ENCODE data around the gene CALHM5. TPM values are rescaled to one million over a fixed set of nuclear protein-coding genes. Genes with fewer than 3 reads are reported as not detected.

Gene CALHM5
- total RNA-seq, 4 donors from 2014 or later, result 0.48 to 6.0 (median 1.4) TPM

DNA sequence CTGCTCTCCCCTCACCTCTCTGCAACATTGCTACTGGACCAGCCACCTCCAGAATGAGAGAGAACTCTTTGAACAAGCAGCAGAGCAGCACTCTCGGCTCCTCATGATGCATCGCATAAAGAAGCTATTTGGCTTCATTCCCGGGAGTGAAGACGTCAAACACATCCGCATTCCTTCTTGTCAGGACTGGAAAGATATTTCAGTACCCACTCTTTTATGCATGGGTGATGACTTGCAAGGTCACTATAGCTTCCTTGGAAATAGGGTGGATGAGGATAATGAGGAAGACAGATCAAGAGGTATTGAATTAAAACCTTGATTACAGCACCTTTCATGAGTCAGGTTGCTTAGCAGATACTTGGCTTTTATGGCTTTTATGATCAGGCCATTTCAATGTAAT, 46.5 kb downstream of the CALHM5 start:
- no peak for DNase-seq (ENCODE audit: low spot score)
- TF ChIP-seq, protein P1, sequence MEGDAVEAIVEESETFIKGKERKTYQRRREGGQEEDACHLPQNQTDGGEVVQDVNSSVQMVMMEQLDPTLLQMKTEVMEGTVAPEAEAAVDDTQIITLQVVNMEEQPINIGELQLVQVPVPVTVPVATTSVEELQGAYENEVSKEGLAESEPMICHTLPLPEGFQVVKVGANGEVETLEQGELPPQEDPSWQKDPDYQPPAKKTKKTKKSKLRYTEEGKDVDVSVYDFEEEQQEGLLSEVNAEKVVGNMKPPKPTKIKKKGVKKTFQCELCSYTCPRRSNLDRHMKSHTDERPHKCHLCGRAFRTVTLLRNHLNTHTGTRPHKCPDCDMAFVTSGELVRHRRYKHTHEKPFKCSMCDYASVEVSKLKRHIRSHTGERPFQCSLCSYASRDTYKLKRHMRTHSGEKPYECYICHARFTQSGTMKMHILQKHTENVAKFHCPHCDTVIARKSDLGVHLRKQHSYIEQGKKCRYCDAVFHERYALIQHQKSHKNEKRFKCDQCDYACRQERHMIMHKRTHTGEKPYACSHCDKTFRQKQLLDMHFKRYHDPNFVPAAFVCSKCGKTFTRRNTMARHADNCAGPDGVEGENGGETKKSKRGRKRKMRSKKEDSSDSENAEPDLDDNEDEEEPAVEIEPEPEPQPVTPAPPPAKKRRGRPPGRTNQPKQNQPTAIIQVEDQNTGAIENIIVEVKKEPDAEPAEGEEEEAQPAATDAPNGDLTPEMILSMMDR (IDR thresholded peaks at IDR 0.05), result no peak
- ATAC-seq (ENCODE audit: low FRiP score), result peak; percentile 71

- DNase-seq (ENCODE audit: low spot score), result no peak
- TF ChIP-seq, protein P1 (IDR thresholded peaks at IDR 0.05), result no peak
- no peak for ATAC-seq (ENCODE audit: low FRiP score)
These were observed 48.7 kb downstream of the CALHM5 start for GRCh38 chr6:116560130-116560529.

GRCh38 chr6:116561377-116562018, 50.1 kb downstream of the CALHM5 start:
- TF ChIP-seq, protein P1 (IDR thresholded peaks at IDR 0.05), result peak in 2 of 3 donors; percentile 46 to 76
- ATAC-seq (ENCODE audit: low FRiP score) (peak; percentile 52), DNase-seq (ENCODE audit: low spot score) (peak; percentile 82)

GRCh38 chr6:116562019-116562403, 50.6 kb downstream of the CALHM5 start:
- no peak for ATAC-seq (ENCODE audit: low FRiP score)
- DNase-seq (ENCODE audit: low spot score), result no peak
- TF ChIP-seq, protein P1 (IDR thresholded peaks at IDR 0.05), result no peak

DNA sequence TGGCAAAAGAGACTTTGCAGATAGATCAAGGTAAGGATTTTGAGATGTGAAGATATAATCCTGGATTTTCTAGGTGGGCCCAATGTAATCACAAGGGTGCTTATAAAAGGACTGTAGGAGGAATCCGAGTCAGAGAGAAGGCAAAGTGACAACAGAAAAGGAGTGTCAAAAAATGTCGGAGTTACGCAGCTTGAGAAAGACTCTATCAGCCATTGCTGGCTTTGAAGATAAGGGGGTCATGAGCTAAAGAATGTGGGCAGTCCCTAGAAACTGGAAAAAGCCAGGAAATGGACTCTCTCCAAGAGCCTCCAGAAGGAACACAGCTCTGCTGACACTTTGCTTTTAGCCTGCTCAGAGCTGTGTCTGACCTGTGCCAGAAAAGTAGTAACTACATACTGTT, 51.2 kb downstream of the CALHM5 start:
- no peak for DNase-seq (ENCODE audit: low spot score)
- TF ChIP-seq, protein P1 (IDR thresholded peaks at IDR 0.05), result no peak
- ATAC-seq (ENCODE audit: low FRiP score), result no peak

- DNase-seq (ENCODE audit: low spot score), result no peak
- ATAC-seq (ENCODE audit: low FRiP score), result no peak
- TF ChIP-seq, protein P1 (IDR thresholded peaks at IDR 0.05), result no peak
These were observed 52.4 kb downstream of the CALHM5 start for GRCh38 chr6:116563830-116564229.

DNA sequence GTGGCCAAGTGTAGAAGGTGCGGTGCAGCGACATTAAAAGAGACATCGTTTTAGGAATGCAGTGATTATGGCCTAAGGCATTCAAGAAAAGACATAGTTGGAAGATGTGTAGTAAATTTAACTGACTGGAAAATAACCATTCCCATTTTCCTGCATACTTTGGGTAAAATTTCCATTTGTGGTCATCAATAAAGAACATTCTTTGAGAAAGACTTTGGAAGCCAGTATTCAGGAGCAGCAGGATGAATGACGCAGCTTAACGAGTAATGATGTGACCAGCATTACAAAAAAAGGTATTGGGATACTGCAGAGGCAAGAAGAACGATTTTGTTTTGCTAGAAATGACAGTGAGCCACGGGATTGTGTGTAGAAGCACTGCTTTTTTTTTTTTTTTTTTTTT, 52.9 kb downstream of the CALHM5 start:
- no peak for ATAC-seq (ENCODE audit: low FRiP score)
- TF ChIP-seq, protein P1 (IDR thresholded peaks at IDR 0.05), result no peak
- DNase-seq (ENCODE audit: low spot score), result no peak
